WI38 (cell line): ENCODE measurements around the gene ENHO.
A peak's percentile ranks its signal among the peaks of the same experiment; 100 is the strongest.

Experiments
- H3K4me3 ChIP-seq: 2 replicates; pipeline ENCODE4 v1.5.1; 2011; ENCODE audit warnings: low read depth, mild to moderate bottlenecking, control low read depth, low read length
- TF ChIP-seq, protein P1 (sequence below): IDR thresholded peaks from 2 replicates; pipeline ENCODE4 v1.5.1; 2012; ENCODE audit warnings: low read depth, mild to moderate bottlenecking, control low read depth, low read length

Gene ENHO

DNA sequence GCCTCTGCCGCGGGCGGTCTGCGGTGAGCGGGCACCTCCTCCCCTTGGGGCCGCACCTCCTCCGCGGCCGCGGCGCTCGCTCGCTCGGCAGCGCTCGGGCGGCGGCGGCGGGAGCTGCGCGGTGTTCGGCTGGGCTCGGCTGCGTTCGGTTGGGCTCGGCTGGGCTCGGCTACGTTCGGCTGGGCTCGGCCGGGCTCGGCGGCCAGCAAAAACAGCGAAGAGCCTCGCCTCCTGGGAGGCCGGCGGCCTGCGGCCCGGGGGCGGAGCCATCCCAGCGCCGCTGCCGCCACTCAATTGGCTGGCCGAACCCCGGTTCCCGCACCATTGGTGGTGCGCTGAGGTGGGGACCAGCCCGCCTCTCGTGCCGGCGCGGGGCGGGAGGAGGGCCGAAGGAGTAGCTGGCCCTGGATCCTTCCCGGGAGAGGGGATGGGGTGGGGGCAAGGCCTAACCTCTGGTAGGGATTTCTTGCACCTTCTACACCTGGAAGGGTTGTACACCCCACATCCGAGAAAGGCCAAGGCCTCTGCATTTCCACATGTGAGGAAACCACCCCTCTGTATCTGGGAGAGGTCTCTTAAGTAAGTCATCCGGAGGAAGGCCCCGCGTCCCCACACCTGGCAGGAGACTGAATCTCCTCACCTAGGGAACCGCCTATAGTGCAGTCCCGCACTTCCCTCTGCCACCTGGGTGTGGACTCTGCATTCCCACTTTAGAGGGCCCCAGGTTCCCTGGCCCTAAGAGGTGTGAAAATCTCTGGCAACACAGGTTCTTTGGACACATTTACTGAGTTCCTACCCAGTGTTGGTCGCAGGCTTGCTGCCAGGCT, at the start of gene ENHO:
ENHO (minus strand) TSS at position 20 of the 827 bp plus-strand sequence. CDS start 1,295 bp downstream, outside the sequence.
- peak within 1 kb of the TSS; percentile 29; the same call in 1 of the 2 replicates for H3K4me3 ChIP-seq
- TF ChIP-seq, protein P1, sequence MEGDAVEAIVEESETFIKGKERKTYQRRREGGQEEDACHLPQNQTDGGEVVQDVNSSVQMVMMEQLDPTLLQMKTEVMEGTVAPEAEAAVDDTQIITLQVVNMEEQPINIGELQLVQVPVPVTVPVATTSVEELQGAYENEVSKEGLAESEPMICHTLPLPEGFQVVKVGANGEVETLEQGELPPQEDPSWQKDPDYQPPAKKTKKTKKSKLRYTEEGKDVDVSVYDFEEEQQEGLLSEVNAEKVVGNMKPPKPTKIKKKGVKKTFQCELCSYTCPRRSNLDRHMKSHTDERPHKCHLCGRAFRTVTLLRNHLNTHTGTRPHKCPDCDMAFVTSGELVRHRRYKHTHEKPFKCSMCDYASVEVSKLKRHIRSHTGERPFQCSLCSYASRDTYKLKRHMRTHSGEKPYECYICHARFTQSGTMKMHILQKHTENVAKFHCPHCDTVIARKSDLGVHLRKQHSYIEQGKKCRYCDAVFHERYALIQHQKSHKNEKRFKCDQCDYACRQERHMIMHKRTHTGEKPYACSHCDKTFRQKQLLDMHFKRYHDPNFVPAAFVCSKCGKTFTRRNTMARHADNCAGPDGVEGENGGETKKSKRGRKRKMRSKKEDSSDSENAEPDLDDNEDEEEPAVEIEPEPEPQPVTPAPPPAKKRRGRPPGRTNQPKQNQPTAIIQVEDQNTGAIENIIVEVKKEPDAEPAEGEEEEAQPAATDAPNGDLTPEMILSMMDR = no peak

DNA sequence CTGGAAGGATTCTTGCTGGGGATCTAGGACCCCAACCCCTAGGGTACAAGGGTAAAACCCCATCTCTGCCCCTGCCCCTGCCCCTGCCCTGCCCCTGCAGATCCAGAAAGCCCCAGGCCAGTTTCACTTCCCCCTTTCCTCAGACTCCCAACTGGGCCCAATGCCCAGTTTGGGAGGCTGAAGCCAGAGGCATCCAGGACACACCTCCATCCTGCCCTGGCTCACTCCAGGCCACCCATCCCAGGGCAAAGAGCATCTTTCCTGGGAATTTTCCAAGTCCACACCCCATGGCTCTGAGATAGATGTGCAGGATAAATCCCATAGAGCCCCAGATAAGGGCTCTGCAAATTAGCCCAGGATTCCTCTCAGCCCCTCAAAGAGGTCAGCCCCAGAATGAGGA, 49.3 kb upstream of the ENHO start:
- no peak overlapping the region for H3K4me3 ChIP-seq
- TF ChIP-seq, protein P1 = no peak

DNA sequence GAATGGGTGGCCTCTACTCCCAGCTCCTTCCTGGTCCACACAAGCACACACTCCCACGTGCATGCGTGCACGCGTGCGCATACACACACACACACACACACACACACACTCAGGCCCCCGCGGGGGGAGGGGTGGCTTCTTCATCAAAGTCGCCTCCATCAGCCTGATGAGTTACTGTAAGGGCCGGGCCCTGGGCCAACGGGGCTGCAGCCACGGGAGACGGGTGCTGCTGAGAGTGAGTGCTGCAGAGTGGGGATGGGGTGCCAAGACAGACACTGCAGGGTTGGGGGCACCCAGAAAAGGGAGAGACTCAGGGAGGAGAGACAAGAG, 48.7 kb upstream of the ENHO start:
- TF ChIP-seq, protein P1 = no peak
- H3K4me3 ChIP-seq = no peak overlapping the region

DNA sequence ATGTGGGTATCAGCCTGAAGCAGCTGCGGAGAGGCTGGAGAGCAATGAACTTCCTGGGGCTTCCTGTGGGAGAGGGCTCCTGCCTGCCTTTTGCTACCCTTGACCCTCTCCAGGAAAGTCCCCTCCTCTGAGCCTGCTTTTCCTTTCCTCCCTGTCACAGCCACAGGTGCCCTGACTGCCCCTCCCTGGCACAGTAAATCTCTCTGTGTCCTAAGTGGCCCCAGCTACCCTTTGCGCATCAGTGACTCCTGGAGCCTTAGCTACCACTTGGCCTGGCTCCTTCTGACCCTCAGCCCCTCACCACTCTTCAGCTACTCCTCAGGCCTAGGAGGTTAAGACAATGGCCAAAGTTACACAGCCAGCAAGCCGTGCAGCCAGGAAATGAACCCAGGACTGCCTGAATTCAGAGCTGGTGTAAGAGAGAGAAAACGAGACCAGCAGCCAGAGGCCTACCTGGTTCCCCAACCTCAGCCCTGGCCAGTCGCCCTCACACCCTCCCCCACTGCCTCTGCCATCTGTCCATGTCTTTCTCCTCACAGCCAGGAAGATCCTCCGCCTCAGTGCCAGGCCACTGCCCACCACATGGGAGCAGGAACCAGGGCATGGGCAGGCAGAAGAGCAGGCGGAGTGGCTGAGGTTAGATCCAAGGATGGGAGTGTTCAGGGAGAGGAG, 48.2 kb upstream of the ENHO start:
- H3K4me3 ChIP-seq = no peak overlapping the region
- TF ChIP-seq, protein P1 = no peak

DNA sequence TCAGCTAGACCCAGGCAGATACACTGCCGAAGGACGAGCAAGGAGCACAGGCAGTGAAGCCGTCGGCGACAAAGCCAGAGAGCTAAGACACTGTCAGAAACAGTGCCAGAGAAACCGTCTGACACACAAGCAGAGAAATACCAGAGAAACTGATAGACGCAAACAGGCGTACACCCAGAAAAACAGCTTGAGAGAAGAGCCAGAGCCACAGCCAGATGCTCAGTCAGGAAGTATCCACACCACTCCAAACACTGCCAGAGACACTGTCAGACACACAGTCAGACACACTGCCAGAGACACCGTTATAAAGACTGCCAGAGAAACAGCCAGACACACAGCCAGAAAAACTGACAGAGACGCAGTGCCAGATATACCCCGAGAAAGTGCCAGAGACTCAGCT, 47.6 kb upstream of the ENHO start:
- TF ChIP-seq, protein P1 = no peak
- no peak overlapping the region for H3K4me3 ChIP-seq

DNA sequence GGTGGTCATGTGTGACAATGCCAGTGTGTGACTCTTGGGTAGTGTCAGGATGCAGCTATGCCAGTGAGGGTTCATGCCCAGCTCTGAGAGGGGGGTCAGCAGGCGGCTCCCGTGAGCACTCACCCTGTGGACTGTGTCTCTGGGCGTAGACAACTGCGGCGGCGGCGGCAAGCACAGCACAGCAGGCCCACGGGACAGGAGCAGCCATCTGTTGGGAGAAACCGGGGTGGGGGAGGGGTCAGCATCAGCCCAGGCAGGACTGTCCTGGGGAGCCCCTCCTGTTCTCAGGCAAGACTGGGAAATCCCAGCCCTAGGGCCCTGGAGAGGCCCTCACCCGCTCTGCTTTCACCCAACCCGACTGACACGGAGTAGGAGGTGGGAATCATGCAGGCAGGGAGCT, 46.0 kb upstream of the ENHO start:
- TF ChIP-seq, protein P1 = no peak
- H3K4me3 ChIP-seq = no peak overlapping the region

DNA sequence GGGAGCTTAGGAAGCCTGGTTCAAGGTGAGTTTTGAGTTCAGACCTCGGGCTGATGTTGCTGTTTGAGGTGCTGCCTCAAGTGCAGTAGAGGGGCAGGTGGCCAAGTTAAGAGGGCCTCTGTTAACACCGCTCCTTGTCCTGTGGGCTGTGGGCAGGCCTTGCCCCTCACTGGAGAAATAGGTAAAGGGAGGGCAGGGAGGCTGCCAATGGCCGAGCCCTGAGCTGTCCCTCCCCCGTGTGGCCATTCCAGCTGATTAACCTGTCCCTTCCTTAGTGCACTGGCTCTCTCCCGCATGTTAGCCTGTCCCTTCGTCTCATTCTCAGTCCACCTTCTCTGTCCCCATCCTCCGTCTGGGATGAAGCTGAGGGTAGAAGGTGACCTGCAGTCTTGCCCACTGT, 45.3 kb upstream of the ENHO start:
- TF ChIP-seq, protein P1 = no peak
- no peak overlapping the region for H3K4me3 ChIP-seq
